ENCODE results near the gene PPM1N. TPM values are rescaled to one million over a fixed set of nuclear protein-coding genes. Genes with fewer than 3 reads are reported as not detected.

PPM1N gene
- total and polyA plus RNA-seq, 2 of the 13 experiments (the other 11 are each of a cell fraction or from before 2014, with no cell fraction given), result 0.31 to 1.8 TPM

GRCh38 chr19:45506989-45507871 lies 9.0 kb downstream of the PPM1N start, which contains the start of gene VASP (continued):
- TF ChIP-seq ZNF512B (CRISPR knock-in tag; IDR thresholded peaks at IDR 0.05; ENCODE audit: borderline replicate concordance), result no peak
- TF ChIP-seq HCFC1 (IDR thresholded peaks at IDR 0.05; ENCODE audit: low read depth, low read length), result no peak
- TF ChIP-seq ELK4 (CRISPR knock-in tag; IDR thresholded peaks at IDR 0.05; ENCODE audit: borderline replicate concordance), result no peak
- TF ChIP-seq ZBTB49 (CRISPR knock-in tag; IDR thresholded peaks at IDR 0.05; ENCODE audit: borderline replicate concordance), result no peak; the same call in 1 of the 2 replicates
- TF ChIP-seq ZSCAN12 (CRISPR knock-in tag; IDR thresholded peaks at IDR 0.05), result peak; percentile 48; the same call in 1 of the 2 replicates
- TF ChIP-seq ZNF850 (CRISPR knock-in tag; conservative IDR thresholded peaks at IDR 0.05), result 0 out of 2 replicates have a peak, but pooled peaks have one; percentile 30
- TF ChIP-seq SMARCC2 (IDR thresholded peaks at IDR 0.05), result no peak
- TF ChIP-seq ERF (CRISPR knock-in tag; IDR thresholded peaks at IDR 0.05), result no peak
- no peak for TF ChIP-seq NFE2 (CRISPR knock-in tag; IDR thresholded peaks at IDR 0.05)
- TF ChIP-seq IRX3 (CRISPR knock-in tag; IDR thresholded peaks at IDR 0.05; ENCODE audit: borderline replicate concordance, low read depth), result no peak
- TF ChIP-seq RORA (CRISPR knock-in tag; IDR thresholded peaks at IDR 0.05), result no peak
- TF ChIP-seq ZNF33B (CRISPR knock-in tag; IDR thresholded peaks at IDR 0.05), result no peak
- TF ChIP-seq HOMEZ (CRISPR knock-in tag; IDR thresholded peaks at IDR 0.05; ENCODE audit: low read depth), result peak; percentile 43
- TF ChIP-seq ZSCAN9 (CRISPR knock-in tag; IDR thresholded peaks at IDR 0.05; ENCODE audit: borderline replicate concordance), result peak; percentile 87; the same call in 1 of the 2 replicates
- TF ChIP-seq FLYWCH1 (CRISPR knock-in tag; IDR thresholded peaks at IDR 0.05), result no peak
- TF ChIP-seq ZNF746 (CRISPR knock-in tag; IDR thresholded peaks at IDR 0.05), result no peak; the same call in 1 of the 2 replicates
- TF ChIP-seq ZNF451 (CRISPR knock-in tag; IDR thresholded peaks at IDR 0.05), result no peak
- TF ChIP-seq SSRP1 (CRISPR knock-in tag; IDR thresholded peaks at IDR 0.05), result no peak
- no peak for TF ChIP-seq CC2D1A (CRISPR knock-in tag; IDR thresholded peaks at IDR 0.05)
- no peak for TF ChIP-seq ZNF672 (CRISPR knock-in tag; IDR thresholded peaks at IDR 0.05)
